Activated naive CD4-positive, alpha-beta T cell treated with anti-CD3 and anti-CD28 coated beads, Interleukin-2, amount 10 ng/mL, durations not matched to agents 5 hours and 36 hours (primary cell): Measurements from ENCODE around the gene GALNT1. TPM values are rescaled to one million over a fixed set of nuclear protein-coding genes. Genes with fewer than 3 reads are reported as not detected.

Source experiments
- microRNA-seq: library from miRNA; unstranded; fragments of <30 nt; microRNA quantifications from one replicate; pipeline ENCODE4 v1.2.0, GENCODE V29; 2022; ENCODE audit warnings: borderline microRNAs expressed, borderline replicate concordance
- total RNA-seq, 2 experiments: library from RNA; stranded (reverse); gene quantifications; one replicate each; pipeline ENCODE4 v1.2.3, GENCODE V29; 2021

The GALNT1 gene
- 10 to 100 TPM; 38.9 to 40.9 TPM for total RNA-seq

GRCh38 chr18:35581546-35581897 is at the start of gene GALNT1:
Gene GALNT1, plus strand, starts transcription at chr18:35581740. Its CDS starts 72,923 bp downstream, at chr18:35654663.

Small RNA genes within 50 kb of the gene (microRNA-seq; reads per million reads assigned to microRNA genes)
- gene MIR3975 = not detected

Other genes with a start within 250 kb of the GALNT1 start
- gene ZNF24, start 237.3 kb upstream of the GALNT1 start, total RNA-seq = 10 to 100 TPM; 58.7 to 63.3 TPM
- gene ZNF396, start 204.4 kb upstream of the GALNT1 start, total RNA-seq = 1 to 10 TPM in 1 of 2 experiments, under 1 TPM in 1; 0.98 to 1.3 TPM
- gene INO80C, start 83.8 kb upstream of the GALNT1 start, total RNA-seq = 10 to 100 TPM; 21.8 to 22.1 TPM